H1 (cell line): ENCODE results near the gene NCK2. TPM values are rescaled to one million over a fixed set of nuclear protein-coding genes. Genes with fewer than 3 reads are reported as not detected.

Experiments
- BACH1 ChIP-seq: IDR thresholded peaks from 2 replicates; pipeline ENCODE4 v1.6.1; 2012; ENCODE audit warnings: low read length, improper control_type of control experiment
- JUN ChIP-seq: IDR thresholded peaks from 2 replicates; pipeline ENCODE4 v1.6.1; 2011; ENCODE audit warnings: low read depth, mild to moderate bottlenecking, improper control_type of control experiment, low read length
- RBBP5 ChIP-seq: IDR thresholded peaks from 2 replicates; pipeline ENCODE4 v1.7.1; 2012; ENCODE audit warnings: low read depth, mild to moderate bottlenecking, inconsistent platforms, low read length, moderate library complexity, borderline replicate concordance
- polyA plus RNA-seq, 7 experiments: library from polyadenylated mRNA; depleted of rRNA in 3 of 7; stranded (reverse) in 5 of 7; unstranded in 2 of 7; fragments of >200 nt in 5 of 7; fragments of 200-250 nt in 2 of 7; gene quantifications; 1 replicate in 5 of 7; 2 replicates in 1 of 7; 4 replicates in 1 of 7; pipeline versions ENCODE4 v1.2.1 to v1.2.3, GENCODE V29; 2011 to 2013; ENCODE audit warnings: missing spikeins in 2 of 7, mixed read lengths in 2 of 7
- total RNA-seq: library from RNA; stranded (reverse); fragmentation: NEBNext Ultra II Directional; extraction: Animal tissue kit (Norgen Biotek cat#: 25700); gene quantifications from 2 replicates; pipeline ENCODE4 v1.2.1, GENCODE V29; 2021

Gene NCK2
- total and polyA plus RNA-seq, 2 of the 8 experiments (the other 6 are each of a cell fraction or from before 2014, with no cell fraction given) = 30.3 to 65.7 TPM

DNA sequence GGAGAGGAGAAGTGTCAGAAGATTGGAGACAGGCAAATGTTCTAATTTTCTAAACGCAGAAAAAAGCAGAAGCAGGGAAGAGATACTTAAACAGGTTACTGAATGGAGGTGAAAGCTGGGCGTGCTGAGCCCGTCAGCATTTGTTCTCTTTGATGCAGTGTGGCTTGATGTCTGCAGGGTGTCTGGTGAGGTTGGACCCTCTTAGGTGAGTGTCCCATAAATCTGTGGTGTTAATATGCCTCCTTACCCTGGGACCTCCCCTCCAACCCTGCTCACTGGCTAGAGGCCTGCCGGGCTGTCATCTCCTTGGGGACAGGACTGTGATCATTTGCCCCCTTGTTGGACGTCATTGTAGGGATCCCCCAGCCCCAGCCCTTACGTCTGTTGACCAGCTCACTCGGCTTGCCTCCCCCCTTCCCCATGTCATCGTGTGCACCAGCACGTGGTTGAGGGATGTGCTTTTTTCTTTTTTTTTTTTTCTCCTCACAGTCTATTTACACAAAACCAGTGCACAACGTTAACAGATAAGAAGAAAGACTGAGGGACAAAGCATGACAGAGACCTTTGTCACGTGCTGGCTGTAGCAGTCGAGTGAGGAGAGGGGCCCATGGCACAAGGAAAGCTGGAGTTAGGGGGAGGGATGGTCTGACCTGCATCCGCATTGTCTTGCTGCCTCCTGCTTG is 56.4 kb downstream of the NCK2 start (continued):
- TF ChIP-seq JUN = no peak
- no peak for TF ChIP-seq RBBP5
- TF ChIP-seq BACH1 = no peak
- TF ChIP-seq, all 59 proteins: peak for 0
